Endometrial microvascular endothelial cells (primary cell): ENCODE measurements around the gene CYP2S1. TPM values are rescaled to one million over a fixed set of nuclear protein-coding genes. Genes with fewer than 3 reads are reported as not detected.

Experiments
- in situ Hi-C: cut with HindIII; loops from 2 replicates; pipeline ENCODE4 v1.10.0; 2017; ENCODE audit warnings: low sequenced_read_pairs, low pct_unique_long_range_greater_than_20kb; ENCODE audit errors: inconsistent ontology term
- total RNA-seq: library from RNA; depleted of rRNA; stranded (reverse); fragments of >200 nt; gene quantifications from one replicate; pipeline ENCODE4 v1.2.3, GENCODE V29; 2015; ENCODE audit errors: inconsistent ontology term

Gene CYP2S1
- total RNA-seq, 1 donor from 2014 or later, result 7.0 TPM

GRCh38 chr19:41244117-41244516 lies 51.1 kb downstream of the CYP2S1 start:
- in situ Hi-C loops, result no loop called here

- in situ Hi-C loops, result no loop called here
Observed at GRCh38 chr19:41245843-41246242, 52.8 kb downstream of the CYP2S1 start.

GRCh38 chr19:41248895-41249294 lies 55.9 kb downstream of the CYP2S1 start:
- in situ Hi-C loops, result no loop called here

- in situ Hi-C loops, result no loop called here
Observed at GRCh38 chr19:41249707-41250423, 56.8 kb downstream of the CYP2S1 start.

- in situ Hi-C loops, result no loop called here
Observed at GRCh38 chr19:41253660-41254059, 60.6 kb downstream of the CYP2S1 start.

- in situ Hi-C loops, result no loop called here
Observed at GRCh38 chr19:41255171-41255570, 62.2 kb downstream of the CYP2S1 start.

Other genes with a start within 250 kb of the CYP2S1 start
- not detected for gene CYP2B6, start 201.9 kb upstream of the CYP2S1 start, total RNA-seq
- gene CYP2A13, start 104.8 kb upstream of the CYP2S1 start, total RNA-seq, result not detected
- not detected for gene CYP2F1, start 78.8 kb upstream of the CYP2S1 start, total RNA-seq
- gene AXL, start 26.0 kb downstream of the CYP2S1 start, total RNA-seq, result 270 TPM
- 141 TPM for gene HNRNPUL1, start 71.2 kb downstream of the CYP2S1 start, total RNA-seq
- 14.3 TPM for gene CCDC97, start 117.0 kb downstream of the CYP2S1 start, total RNA-seq
- 31.8 TPM for gene TGFB1, start 160.7 kb downstream of the CYP2S1 start, total RNA-seq
- gene B9D2, start 170.9 kb downstream of the CYP2S1 start, total RNA-seq, result 11.5 TPM
- gene TMEM91, start 183.3 kb downstream of the CYP2S1 start, total RNA-seq, result 3.2 TPM
- 46.1 TPM for gene EXOSC5, start 204.1 kb downstream of the CYP2S1 start, total RNA-seq
- gene BCKDHA, start 204.6 kb downstream of the CYP2S1 start, total RNA-seq, result 50.5 TPM
- 2.3 TPM for gene B3GNT8, start 234.2 kb downstream of the CYP2S1 start, total RNA-seq
- gene DMAC2, start 246.7 kb downstream of the CYP2S1 start, total RNA-seq, result 74.0 TPM
- gene ERICH4, start 249.9 kb downstream of the CYP2S1 start, total RNA-seq, result not detected